ENCODE measurements around the gene RHBDD3.
A peak's percentile ranks its signal among the peaks of the same experiment; 100 is the strongest.

Gene RHBDD3

DNA sequence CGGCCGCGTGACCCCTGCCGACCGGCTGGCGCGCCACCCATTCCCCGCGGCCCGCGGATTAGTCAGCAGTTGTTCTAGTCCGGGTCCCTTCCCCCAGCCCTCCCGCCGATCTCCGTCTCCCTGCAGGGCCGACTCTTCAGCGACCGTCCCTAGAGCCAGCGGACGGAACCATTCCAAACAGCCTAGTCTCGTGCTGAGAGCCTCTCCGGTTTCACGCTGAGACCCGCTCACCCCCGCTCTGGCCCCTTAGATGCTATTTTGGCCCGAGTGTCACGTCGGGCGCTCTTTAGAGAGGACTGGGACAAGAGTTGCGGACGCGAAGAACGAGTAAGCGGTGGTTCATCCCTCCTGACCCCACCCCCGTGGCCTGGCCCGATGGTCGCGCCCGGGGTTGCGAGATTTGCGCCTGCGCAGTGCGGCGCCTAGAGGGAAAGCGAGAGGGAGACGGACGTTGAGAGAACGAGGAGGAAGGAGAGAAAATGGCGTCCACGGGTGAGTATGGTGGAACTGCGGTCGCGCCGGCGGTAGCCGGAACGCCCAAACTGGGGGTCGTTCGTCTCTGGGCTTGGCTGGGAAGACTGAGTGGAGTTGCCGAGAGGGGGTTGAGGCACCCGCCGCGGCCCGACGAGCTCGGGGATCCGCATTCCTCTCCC lies at the start of gene RHBDD3, which contains the start of gene EWSR1:
Gene RHBDD3 (minus strand): TSS at position 124 of the 653 bp plus-strand sequence. CDS start 2,355 bp downstream, outside the sequence.
Gene EWSR1 (plus strand): TSS at position 411 of the 653 bp plus-strand sequence. CDS start 69 bp downstream, at position 480.
- peak; percentile 93 for DNase-seq (ENCODE audit: low read depth in 2 of 2)

DNA sequence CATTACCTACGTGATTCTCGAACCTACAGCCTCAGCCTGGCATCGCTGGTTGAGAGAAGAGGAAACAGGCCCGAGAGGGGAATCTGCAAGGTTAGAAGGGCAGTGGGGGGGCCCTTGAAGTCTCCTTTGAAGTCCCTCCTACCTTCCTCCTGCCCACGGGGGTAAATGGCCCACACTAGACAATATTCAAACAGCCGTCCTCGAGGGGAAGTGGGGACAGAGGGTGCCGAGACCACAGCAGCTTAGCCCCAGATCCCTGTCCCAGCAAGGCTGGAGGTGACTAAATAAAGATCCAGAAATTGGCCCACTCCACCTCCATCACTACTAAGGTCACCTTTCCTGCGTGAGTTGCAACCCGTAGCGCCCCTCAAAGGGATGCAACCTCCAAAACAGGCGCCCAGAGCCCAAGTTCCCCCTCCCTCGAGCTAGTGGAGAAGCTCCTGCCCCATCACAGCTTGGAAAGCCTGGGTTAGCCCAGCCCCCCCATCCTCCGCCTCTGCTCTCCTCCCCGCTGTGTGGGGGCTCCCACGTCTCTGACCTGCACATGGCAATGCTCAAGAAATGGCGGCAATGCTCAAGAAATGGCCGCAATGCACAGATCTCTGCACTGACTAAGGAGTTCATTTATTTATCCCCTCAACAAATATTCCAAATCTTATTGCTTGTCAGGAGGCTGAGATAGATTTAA lies 48.5 kb upstream of the RHBDD3 start:
- DNase-seq (ENCODE audit: low read depth in 2 of 2) = no peak

DNA sequence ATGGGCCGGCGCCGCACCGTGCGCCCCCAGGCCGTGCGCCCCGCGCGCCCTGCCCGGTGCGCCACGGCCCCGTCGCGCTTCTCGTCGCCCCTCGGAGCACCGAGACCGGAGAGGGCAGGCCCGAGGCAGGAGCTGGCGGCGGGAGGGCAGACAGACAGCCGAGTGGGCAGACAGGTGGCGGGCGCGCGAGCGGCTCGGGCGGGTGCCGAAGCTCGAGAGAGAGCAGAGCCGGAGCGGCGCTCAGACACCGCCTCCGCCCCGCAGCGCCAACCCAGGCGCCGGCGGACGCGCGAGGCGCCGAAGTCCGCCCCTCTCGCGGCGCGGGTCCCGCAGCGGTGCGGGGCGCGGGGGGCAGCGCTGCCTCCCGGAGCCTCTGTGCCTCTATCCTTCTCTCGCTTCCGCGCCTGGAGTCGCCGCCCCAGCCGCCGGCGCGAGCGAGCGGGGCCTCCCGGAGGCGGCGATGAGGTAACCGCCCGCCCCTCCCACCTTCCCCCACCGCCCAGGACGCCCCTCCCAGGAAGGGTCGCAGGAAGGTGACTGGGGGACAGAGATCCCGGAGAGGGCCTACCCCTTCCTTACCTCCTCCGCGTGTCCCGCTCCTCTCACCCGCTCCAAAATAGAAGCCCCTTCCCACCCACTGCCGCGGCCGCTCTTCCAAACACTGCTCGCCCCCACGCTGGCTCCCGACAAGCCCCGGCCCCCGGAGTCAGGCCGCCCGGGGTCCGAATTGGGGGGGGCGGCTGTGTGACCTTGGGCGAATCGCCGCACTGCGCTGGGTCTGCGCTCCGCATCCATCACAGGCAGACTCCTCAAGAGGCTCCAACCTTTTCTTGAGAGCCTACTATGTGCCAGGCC lies 47.7 kb upstream of the RHBDD3 start, which contains the start of gene RASL10A:
Gene RASL10A (minus strand): TSS at position 412 of the 855 bp plus-strand sequence. CDS start 451 bp downstream, outside the sequence.
- no peak for DNase-seq (ENCODE audit: low read depth in 2 of 2)

DNA sequence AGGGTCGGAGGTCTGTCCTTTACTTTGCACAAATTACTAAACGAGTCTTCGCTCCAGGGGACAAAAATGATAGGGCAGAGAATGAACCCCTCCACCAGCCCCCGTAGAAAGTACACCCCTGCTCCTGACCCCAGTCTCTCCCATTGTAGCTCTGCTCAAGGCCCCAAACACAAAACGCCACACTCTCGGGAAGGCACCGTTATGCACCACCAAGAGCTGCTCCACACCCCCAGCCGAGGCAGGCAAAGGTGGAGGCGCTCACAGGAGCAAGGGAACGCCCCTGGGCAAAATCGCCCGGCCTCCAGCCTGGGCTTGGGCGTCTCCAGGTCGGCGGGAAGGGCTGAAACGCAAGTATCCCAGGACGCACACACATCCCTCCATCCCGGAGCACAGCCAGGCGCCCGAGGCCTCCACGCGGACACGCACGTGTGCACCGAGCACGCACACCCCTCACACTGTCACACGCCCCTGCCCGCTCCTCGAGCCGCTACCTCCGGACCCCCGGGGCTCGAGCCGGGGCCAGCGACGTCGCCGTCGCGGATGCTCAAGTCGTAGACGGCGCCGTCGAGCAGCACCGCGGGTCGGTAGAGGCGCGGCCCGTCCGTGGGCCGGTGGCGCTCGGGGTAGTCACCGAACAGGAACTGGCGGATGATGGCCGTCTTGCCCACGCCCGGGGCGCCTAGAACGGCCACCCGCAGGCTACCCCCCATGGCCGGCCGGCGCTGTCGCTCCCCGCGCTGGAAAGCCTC lies 46.9 kb upstream of the RHBDD3 start:
- no peak for DNase-seq (ENCODE audit: low read depth in 2 of 2)

DNA sequence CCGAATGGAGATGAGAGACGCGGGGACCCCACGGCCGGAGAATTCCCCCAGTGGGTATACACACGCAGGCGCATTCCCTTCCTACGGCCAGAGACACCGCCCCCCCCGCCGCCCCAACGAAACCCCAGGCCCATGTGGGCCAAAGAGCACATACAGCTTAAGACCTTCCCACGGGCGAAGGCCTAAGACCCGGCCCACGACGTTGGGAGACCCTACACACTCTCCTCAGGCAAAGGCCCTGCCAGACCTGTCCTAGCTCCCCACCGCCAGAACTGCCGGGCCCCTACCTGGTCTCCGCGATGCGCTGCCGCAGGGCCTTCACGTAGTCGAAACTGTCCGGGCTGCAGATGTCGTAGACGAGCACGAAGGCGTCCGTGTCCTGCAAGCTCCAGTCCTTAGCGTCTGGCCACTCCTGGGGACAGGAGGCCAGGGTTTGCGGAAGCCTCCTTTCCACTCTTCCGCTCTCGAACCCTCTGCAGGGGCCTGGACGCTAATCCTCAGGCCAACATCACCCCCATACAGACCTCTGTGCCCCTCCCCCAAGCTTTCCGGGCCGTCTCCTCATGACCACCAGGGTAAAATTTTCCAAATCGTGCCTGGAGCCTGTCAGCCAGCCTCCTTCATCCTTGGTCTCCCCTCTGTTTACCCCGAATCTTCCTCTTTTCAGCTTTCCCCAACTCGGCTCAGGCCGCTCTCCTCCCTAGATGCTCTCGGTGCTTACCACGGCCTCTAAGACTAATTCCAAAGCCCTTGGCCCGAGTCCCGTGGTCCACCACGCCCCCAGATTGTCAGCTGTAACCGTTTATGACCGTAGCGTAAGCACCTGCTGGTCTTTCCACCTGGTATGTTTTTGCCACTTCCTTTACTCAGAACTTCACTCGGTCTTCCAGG lies 46.0 kb upstream of the RHBDD3 start:
- DNase-seq (ENCODE audit: low read depth in 2 of 2) = no peak

DNA sequence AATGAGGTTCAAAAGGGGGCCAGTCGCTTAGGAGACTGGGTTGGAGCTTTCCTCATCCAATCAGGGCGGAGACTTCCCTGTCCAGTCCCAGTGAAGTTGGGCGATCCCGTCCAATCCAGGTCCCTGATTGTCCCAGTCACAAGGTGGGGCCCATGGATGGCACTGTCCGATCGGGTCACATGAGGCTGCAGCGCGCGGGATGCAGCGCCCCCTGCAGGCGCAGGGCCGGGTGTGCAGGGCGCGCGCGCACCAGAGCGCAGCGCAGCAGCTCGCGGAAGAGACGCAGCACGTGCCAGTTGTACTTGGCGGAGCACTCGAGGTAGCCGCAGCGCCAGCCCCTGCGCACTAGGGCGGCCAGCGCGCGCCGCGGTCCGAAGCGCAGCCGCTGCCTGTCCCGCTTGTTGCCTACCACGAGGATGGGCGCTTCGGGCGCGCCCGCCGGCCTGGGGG lies 45.4 kb upstream of the RHBDD3 start:
- DNase-seq (ENCODE audit: low read depth in 2 of 2) = no peak

DNA sequence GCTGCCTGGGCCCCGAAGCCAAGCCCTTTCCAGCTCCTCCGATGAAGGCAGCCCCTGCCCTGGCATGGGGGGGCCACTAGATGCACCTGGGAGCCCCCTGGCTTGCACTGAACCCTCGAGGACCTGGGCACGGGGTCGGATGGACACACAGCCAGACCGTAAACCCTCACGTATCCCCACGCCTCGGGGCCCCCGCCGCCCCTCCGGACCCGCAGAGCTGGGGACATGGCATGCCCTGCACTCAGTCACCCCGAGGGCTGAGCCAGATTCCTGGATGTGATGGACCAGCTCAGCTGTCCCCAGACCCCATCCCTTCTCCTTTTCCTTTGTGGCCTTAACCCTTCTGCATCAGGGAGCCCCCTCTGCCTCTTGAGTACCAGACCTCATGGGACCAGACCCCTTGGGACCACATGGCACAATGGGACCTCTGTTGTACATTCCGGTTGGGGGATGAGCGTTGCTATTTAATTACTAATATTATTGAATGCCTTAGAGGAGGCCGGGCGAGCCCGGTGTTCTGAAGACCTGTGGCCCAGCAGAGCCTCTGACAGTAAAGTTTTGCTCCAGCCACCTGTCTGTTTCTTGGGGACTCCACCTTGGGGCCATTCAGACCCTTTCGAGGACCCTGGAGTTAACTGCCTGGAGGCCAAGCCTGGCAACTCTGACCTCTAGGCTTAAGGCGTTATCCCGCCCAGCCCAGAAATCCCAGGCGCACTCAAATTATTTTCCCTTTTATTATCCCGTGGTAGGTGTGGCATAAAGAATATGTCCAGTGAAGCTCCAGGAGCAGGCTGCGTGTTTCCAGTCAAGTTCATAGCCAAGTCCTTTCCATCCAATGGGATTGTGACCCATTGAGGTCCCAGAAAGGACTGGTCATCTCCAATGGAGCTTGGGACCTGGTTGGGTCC lies 44.7 kb upstream of the RHBDD3 start:
- no peak for DNase-seq (ENCODE audit: low read depth in 2 of 2)

DNA sequence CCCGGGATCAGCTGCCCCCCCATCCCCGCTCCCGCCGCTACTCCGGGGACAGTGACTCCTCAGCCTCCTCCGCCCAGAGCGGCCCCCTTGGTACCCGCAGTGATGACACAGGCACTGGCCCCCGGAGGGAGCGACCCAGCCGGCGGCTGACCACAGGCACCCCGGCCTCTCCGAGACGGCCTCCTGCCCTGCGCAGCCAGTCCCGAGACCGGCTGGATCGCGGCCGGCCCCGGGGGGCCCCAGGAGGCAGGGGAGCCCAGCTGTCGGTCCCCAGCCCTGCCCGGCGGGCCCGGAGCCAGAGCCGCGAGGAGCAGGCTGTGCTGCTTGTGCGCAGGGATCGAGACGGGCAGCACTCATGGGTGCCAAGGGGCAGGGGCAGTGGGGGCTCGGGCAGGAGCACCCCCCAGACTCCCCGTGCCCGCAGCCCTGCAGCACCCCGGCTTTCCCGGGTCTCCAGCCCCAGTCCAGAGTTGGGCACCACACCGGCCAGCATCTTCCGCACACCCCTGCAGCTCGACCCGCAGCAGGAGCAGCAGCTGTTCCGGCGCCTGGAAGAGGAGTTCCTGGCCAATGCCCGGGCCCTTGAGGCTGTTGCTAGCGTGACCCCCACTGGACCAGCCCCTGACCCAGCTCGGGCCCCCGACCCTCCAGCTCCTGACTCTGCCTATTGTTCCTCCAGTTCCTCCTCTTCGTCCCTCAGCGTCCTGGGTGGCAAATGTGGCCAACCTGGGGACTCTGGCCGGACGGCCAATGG lies 43.9 kb upstream of the RHBDD3 start:
- DNase-seq (ENCODE audit: low read depth in 2 of 2) = no peak

DNA sequence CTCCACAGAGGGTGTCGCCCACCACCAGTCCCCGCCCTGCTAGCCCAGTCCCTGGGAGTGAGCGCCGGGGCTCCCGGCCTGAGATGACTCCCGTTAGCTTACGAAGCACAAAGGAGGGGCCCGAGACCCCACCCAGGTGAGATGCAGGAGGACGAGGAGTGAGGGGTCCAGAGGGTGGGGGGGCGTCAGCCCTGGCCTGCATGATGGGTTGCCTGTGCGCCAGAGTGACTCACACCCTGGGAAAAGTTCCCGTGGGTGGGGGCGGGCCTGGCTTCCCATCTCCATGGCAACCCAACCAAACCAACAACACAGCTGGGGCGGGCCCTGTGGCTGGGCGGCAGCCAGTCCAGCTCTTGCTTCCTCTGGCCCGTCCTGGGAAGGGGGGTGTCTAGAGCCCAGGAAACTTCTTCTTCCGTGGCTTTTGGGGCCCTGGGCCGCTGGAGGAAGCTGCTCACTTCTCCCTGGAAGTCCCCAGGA lies 43.1 kb upstream of the RHBDD3 start:
- peak; percentile 60 to 73 for DNase-seq (ENCODE audit: low read depth in 2 of 2)

DNA sequence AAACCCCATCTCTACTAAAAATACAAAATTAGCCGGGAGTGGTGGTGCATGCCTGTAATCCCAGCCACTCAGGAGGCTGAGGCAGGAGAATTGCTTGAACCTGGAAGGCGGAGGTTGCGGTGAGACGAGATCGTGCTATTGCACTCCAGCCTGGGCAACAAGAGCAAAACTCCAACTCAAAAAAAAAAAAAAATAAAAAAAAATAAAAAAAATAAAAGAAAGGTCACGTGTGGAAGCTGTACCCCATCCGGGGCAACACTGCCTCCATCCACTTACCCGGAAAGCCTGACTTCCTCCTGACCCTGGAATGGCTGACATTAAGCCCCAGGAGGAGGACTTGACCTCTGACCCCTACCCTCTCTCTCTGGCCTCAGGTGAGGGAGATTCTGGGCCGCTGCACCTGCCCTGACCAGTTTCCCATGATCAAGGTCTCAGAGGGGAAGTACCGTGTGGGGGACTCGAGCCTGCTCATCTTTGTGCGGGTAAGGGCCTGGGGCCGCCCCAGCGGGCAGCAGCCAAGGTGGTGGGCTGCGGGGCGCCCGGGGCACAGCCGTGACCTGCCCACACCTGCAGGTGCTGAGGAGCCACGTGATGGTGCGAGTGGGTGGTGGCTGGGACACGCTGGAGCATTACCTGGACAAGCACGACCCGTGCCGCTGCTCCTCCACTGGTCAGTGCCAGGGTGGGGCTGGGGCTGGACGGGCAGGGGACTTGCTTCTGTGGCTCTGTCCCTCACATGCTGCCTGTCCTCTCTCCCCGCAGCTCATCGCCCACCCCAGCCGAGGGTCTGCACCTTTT lies 42.5 kb upstream of the RHBDD3 start:
- DNase-seq (ENCODE audit: low read depth in 2 of 2) = no peak

DNA sequence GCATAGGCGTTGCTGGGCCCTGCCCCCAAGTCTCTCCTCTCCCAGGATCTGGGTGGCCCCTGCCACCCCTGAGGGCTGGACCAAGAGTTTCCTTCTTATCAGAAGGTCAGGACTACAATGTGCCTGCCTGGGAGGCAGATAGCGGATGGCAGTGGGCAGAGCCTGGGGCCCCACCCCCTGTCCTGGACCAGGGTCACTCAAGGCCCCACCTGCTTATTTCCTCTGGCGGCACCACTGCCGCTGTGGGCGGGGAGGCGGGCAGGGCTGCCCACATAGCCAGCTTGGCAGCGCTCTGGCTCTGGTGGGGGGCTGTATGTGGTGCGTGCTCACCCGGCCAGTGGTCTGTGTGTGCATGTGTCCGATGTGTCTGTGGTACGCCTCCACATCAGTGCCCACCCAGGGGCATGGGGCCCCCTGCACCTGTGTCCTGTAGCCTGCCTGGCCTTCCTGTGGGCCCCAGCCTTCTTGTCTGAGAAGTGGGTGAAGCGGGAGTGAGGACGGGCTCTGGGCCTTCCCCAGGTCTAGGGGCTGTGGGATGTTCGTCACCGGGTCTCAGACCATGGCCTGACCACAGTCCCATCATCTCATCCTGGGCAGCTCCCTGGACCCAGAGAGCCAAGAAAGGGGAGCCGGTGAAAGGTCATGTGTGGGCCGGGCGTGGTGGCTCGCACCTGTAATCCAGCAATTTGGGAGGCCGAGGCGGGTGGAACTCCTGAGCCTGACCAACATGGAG lies 41.7 kb upstream of the RHBDD3 start:
- no peak for DNase-seq (ENCODE audit: low read depth in 2 of 2)

DNA sequence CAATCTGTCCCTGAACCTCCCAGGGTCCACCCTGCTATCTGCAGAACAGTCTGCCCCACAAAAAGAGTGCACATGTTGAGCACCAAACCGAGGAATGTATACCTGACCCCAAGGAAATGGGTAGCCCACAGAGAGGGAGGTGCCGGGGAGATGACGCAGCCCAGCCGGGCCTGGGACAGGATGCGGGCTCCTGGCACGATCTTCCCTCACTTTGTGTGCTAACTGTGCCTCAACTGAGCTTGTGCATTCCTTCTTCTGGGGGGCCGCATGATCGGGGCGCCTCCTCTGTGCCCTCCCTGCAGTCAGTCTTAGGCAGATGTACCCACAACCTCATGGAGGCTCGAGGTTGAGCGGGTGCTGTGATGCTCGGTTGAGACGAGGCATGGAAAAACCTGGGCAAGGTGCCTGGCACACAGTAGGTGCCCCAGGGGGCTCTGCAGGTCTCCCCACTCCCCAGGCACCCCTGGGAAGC lies 41.0 kb upstream of the RHBDD3 start:
- DNase-seq (ENCODE audit: low read depth in 2 of 2) = no peak

DNA sequence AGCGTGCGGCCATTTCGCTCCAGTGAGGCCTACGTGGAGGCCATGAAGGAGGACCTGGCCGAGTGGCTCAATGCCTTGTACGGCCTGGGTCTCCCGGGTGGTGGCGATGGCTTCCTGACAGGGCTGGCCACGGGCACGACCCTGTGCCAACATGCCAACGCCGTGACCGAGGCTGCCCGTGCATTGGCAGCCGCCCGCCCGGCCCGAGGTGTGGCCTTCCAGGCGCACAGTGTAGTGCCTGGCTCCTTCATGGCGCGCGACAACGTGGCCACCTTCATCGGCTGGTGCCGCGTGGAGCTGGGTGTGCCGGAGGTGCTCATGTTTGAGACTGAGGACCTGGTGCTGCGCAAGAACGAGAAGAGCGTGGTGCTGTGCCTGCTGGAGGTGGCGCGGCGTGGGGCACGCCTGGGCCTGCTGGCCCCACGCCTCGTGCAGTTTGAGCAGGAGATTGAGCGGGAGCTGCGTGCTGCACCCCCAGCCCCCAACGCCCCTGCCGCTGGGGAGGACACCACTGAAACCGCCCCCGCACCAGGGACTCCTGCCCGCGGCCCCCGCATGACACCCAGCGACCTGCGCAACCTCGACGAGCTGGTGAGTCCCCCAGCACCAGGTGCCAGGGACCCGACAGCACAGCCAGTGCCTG lies 40.5 kb upstream of the RHBDD3 start:
- no peak for DNase-seq (ENCODE audit: low read depth in 2 of 2)

DNA sequence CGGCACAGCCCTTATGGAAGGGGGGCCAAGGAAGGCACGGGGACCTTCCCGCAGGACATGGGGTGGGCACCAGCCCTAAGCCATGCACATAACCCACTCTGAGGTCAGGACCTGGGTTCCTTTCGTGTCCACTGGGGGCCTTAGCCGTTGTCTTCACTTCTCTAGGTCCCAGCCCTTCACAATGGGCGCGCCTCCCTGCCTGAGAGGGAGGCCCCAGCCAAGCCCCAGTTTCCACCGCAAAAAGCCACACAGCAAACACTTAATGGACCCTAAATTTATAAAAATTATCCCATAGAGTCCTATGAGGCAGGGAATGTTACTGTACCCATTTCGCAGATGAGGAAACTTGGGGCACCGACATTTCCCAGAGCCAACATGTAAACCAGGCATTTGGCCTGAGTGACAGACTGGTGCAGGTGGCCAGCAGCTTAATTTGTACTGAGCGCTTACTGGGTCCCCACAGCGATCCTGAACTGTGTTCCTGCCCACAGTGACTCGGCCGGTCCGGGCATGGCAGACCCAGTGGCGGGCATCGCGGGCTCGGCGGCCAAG lies 39.9 kb upstream of the RHBDD3 start:
- no peak for DNase-seq (ENCODE audit: low read depth in 2 of 2)

DNA sequence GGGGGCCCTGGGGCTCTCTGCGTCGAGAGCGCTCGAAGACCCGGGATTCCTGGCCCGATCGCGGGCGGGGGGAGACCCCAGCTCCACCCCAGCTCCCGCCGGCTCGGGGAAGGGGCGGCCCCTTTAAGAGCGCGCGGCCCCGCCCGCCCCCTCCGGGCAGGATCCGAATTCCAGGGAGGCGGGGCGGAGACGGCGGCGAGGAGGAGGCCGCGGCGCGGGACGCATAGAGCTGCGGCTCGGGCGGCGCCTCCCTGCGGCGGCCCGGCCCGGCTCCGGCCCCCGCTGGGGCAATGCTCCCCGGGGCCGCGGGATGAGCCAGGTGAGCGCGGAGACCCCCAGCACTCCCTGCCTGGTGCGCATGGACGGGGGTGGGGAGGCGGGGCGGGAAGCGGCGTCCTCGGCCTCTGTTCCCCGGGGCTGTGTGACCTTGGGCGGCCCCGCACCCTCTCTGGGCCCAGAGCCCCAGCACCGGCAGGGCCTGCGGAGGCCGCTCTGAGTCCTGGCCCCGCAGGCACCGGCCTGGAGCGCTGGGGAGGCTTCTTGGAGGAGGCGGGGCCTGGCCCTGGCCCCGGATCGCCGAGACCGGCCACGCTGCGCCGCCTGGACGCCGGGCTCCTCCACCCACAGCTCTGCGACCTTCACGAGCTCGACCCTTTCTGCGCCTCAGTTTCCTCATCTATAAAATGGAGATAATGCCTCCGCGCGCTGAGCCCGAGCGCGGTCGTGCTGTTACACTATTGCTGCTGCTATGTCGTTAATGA lies 39.2 kb upstream of the RHBDD3 start:
- DNase-seq (ENCODE audit: low read depth in 2 of 2) = no peak

Data from stimulated activated CD8-positive, alpha-beta memory T cell treated with anti-CD3 and anti-CD28 coated beads, Interleukin-2, amount 100 ng/mL, for 48 hours (primary cell).